Left lung (tissue), 10 donors: ENCODE results near the gene ZNF440. TPM values are rescaled to one million over a fixed set of nuclear protein-coding genes. Genes with fewer than 3 reads are reported as not detected.
A peak's percentile ranks its signal among the peaks of the same experiment; 100 is the strongest.

Experiments used
- ATAC-seq: fragments of 200-7000 bp; cut with Tn5 transposase; one replicate; pipeline ENCODE4 v1.9.1; 2020; ENCODE audit warnings: moderate library complexity
- DNase-seq, 4 donors: peaks; one replicate each; pipeline ENCODE4 v3.0.0-alpha.2; 2013 to 2020
- H3K27ac ChIP-seq, 2 donors: fragments of 200-600 bp; sonication (generic) in 1 of 2; one replicate each; pipeline versions ENCODE4 v1.5.0 to v1.8.0; 2020 to 2021
- H3K27me3 ChIP-seq, 2 donors: fragments of 200-600 bp; sonication (generic) in 1 of 2; one replicate each; pipeline versions ENCODE4 v1.5.0 to v1.8.0; 2020 to 2021
- H3K36me3 ChIP-seq, 2 donors: fragments of 200-600 bp; sonication (generic) in 1 of 2; one replicate each; pipeline versions ENCODE4 v1.5.0 to v1.8.0; 2020 to 2021
- H3K4me1 ChIP-seq, 2 donors: fragments of 200-600 bp; one replicate each; pipeline ENCODE4 v1.8.0; 2021
- H3K4me3 ChIP-seq, 2 donors: fragments of 200-600 bp; sonication (generic) in 1 of 2; one replicate each; pipeline versions ENCODE4 v1.5.0 to v1.8.0; 2020 to 2021; ENCODE audit warnings: mild to moderate bottlenecking in 1 of 2
- H3K9me3 ChIP-seq, 2 donors: fragments of 200-600 bp; sonication (generic) in 1 of 2; one replicate each; pipeline versions ENCODE4 v1.5.0 to v1.8.0; 2020 to 2021
- CTCF ChIP-seq, 2 donors: fragments of 200-600 bp; sonication (generic) in 1 of 2; IDR thresholded peaks; one replicate each; pipeline versions ENCODE4 v1.5.0 to v1.8.0; 2021; ENCODE audit warnings: antibody characterized with exemption in 2 of 2
- intact Hi-C, 2 donors: fragments of 100-400 bp; cut with DNase I; formaldehyde crosslinking; loops; one replicate each; pipeline versions ENCODE4 v1.11.2 to v1.14.2; 2022
- polyA plus RNA-seq, 6 donors: library from polyadenylated mRNA; unstranded; fragments of 120-200 nt; gene quantifications; one replicate each; pipeline ENCODE4 v1.2.1, GENCODE V29; 2013; ENCODE audit not compliant: insufficient read length in 6 of 6
- total RNA-seq, 2 donors: library from RNA; stranded (reverse); fragmentation: NEBNext Ultra II Directional; extraction: Animal tissue kit (Norgen Biotek cat#: 25700); gene quantifications; one replicate each; pipeline ENCODE4 v1.2.1, GENCODE V29; 2021
- donor health status: DM: no; HTN: yes; CAD: no.
- donor health status: DM: no; HTN: no; CAD: no.

ZNF440 gene
- total and polyA plus RNA-seq, 8 donors: 12.6 to 26.4 (median 20.6) TPM

DNA sequence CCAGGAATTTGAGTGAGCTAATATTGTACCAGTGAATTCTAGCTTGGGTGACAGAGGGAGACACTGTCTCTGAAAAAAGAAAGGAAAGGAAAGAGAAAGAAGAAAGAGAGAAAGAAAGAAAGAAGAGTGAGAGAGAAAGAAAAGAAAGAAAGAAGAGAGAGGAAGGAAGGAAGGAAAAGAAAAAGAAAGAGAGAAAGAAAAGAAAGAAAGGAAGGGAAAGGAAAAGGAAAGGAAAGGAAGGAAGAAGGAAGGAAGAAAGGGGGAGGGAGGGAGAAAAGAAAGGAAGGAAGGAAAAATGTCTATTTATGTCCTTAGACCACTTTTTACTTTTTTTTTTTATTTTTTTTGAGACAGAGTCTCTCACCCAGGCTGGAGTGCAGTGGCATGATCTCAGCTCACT is 21.1 kb upstream of the ZNF440 start:
- no peak for ATAC-seq
- intact Hi-C loops: no loop called here
- no peaks in the 10 kb centered on the region for H3K27me3 ChIP-seq

DNA sequence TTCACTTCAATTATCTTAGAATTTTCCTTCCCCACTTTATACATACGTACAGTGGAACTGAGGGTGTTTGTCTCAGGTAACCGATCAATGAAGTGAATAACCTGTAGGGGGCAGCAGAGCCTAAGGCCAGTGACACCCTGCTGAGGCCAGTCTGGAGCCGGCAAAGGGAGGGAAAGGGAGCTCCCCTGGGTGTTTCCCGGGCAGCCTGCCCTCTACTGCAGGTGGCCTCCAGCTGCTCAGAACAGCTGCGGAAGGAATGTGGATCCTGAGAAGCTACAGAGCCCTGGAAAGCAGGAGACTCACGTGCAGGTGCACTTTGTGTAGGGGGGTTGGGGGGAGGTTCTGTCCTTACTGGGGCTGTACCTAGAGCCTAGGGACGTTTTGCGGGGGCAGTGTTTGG is 16.6 kb upstream of the ZNF440 start:
- no peaks in the 10 kb centered on the region for H3K27me3 ChIP-seq
- no peak overlapping the region for H3K4me3 ChIP-seq
- no peaks in the 10 kb centered on the region for H3K36me3 ChIP-seq
- peak; percentile 85 to 92 for TF ChIP-seq CTCF (IDR thresholded peaks at IDR 0.05)
- DNase-seq (peak; percentile 82 to 90 (median 86)), ATAC-seq (peak; percentile 95)
- H3K27ac ChIP-seq: no peak overlapping the region
- H3K9me3 ChIP-seq: peaks cover 0 to 1% of the 10 kb centered on the region in 2 donors
- intact Hi-C loops: no loop called here
- peaks cover 11 to 22% of the 10 kb centered on the region in 2 donors for H3K4me1 ChIP-seq

More for the DNA sequence above, 21.1 kb upstream of the ZNF440 start:
- no peak overlapping the region for H3K27ac ChIP-seq
- H3K9me3 ChIP-seq: peaks cover 0 to 33% of the 10 kb centered on the region in 2 donors
- DNase-seq: no peak
- peaks cover 8% of the 10 kb centered on the region in 2 donors for H3K4me1 ChIP-seq
- no peak for TF ChIP-seq CTCF (IDR thresholded peaks at IDR 0.05)
- no peak overlapping the region for H3K4me3 ChIP-seq
- H3K36me3 ChIP-seq: no peaks in the 10 kb centered on the region

- TF ChIP-seq CTCF (IDR thresholded peaks at IDR 0.05): peak; percentile 7 to 14
- peaks cover 11 to 22% of the 10 kb centered on the region in 2 donors for H3K4me1 ChIP-seq
- intact Hi-C loops: no loop called here
These were observed 15.4 kb upstream of the ZNF440 start, which contains the start of gene ZNF491 for GRCh38 chr19:11798391-11799330. Gene ZNF491, plus strand, starts transcription at chr19:11798523. Its CDS starts 7,431 bp downstream, at chr19:11805954.

GRCh38 chr19:11806354-11807098 is 7.5 kb upstream of the ZNF440 start:
- TF ChIP-seq CTCF (IDR thresholded peaks at IDR 0.05): no peak
- H3K27ac ChIP-seq: no peak overlapping the region
- no peaks in the 10 kb centered on the region for H3K4me1 ChIP-seq
- peaks cover 0 to 52% of the 10 kb centered on the region in 2 donors for H3K9me3 ChIP-seq
- DNase-seq (no peak), ATAC-seq (no peak)
- H3K36me3 ChIP-seq: peaks cover 0 to 21% of the 10 kb centered on the region in 2 donors
- H3K4me3 ChIP-seq: no peak overlapping the region
- intact Hi-C loops: no loop called here
- no peaks in the 10 kb centered on the region for H3K27me3 ChIP-seq

More at GRCh38 chr19:11798391-11799330, 15.4 kb upstream of the ZNF440 start, which contains the start of gene ZNF491:
- DNase-seq (peak; percentile 89 to 97 (median 95)), ATAC-seq (peak; percentile 99)
- Histone ChIP-seq H3K36me3 (no peaks in the 10 kb centered on the region), H3K4me3 (peak within 1 kb of the TSS; percentile 69 to 86), H3K9me3 (peaks cover 0 to 4% of the 10 kb centered on the region in 2 donors), H3K27me3 (no peaks in the 10 kb centered on the region), H3K27ac (peak within 1 kb of the TSS; percentile 76 to 82)

- peaks cover 0 to 21% of the 10 kb centered on the region in 2 donors for H3K36me3 ChIP-seq
- TF ChIP-seq CTCF (IDR thresholded peaks at IDR 0.05): no peak
- DNase-seq (no peak), ATAC-seq (no peak)
- intact Hi-C loops: no loop called here
- peaks cover 0 to 52% of the 10 kb centered on the region in 2 donors for H3K9me3 ChIP-seq
- no peak overlapping the region for H3K4me3 ChIP-seq
- no peak overlapping the region for H3K27ac ChIP-seq
- no peaks in the 10 kb centered on the region for H3K4me1 ChIP-seq
- no peaks in the 10 kb centered on the region for H3K27me3 ChIP-seq
These were observed 7.0 kb upstream of the ZNF440 start for GRCh38 chr19:11807099-11807380.
